Astrocyte (in vitro differentiated cells and primary cell): ENCODE results near the gene SBF2. TPM values are rescaled to one million over a fixed set of nuclear protein-coding genes. Genes with fewer than 3 reads are reported as not detected.

ENCODE experiments used
- DNase-seq: peaks from one replicate; pipeline ENCODE4 v3.0.0-alpha.2; 2010; ENCODE audit warnings: low read depth
- FAIRE-seq: peaks from 2 replicates; lab custom pipeline; 2011; peaks lifted over from hg19 to GRCh38; lab: Jason Lieb, UNC
- H2AFZ ChIP-seq: 2 replicates; pipeline ENCODE4 v1.6.0; 2012; ENCODE audit warnings: low read depth, low read length, inconsistent platforms
- H3K27ac ChIP-seq: 2 replicates; pipeline ENCODE4 v1.5.1; 2011; ENCODE audit warnings: low read depth, low read length, inconsistent platforms
- H3K27me3 ChIP-seq: 2 replicates; pipeline ENCODE4 v1.6.0; 2011; ENCODE audit warnings: low read length, inconsistent platforms; ENCODE audit not compliant: insufficient read depth
- H3K36me3 ChIP-seq: 2 replicates; pipeline ENCODE4 v1.5.1; 2011; ENCODE audit warnings: low read length, inconsistent platforms; ENCODE audit not compliant: insufficient read depth
- H3K4me1 ChIP-seq: 2 replicates; pipeline ENCODE4 v1.5.1; 2011; ENCODE audit warnings: low read length, inconsistent platforms; ENCODE audit not compliant: insufficient read depth
- H3K4me2 ChIP-seq: 2 replicates; pipeline ENCODE4 v1.6.0; 2012; ENCODE audit warnings: low read length, inconsistent platforms
- H3K4me3 ChIP-seq: 2 replicates; pipeline ENCODE4 v1.5.1; 2011; ENCODE audit warnings: low read depth, mild to moderate bottlenecking, low read length, inconsistent platforms; ENCODE audit not compliant: insufficient read depth
- H3K79me2 ChIP-seq: 2 replicates; pipeline ENCODE4 v1.6.0; 2012; ENCODE audit warnings: mild to moderate bottlenecking, low read length, inconsistent platforms; ENCODE audit not compliant: insufficient read depth
- H3K9ac ChIP-seq: 2 replicates; pipeline ENCODE4 v1.6.0; 2012; ENCODE audit warnings: mild to moderate bottlenecking, low read length, inconsistent platforms
- H3K9me3 ChIP-seq: 2 replicates; pipeline ENCODE4 v1.5.1; 2012; ENCODE audit warnings: low read depth, mild to moderate bottlenecking, low read length, inconsistent platforms; ENCODE audit not compliant: insufficient read depth
- H4K20me1 ChIP-seq: 2 replicates; pipeline ENCODE4 v1.6.0; 2012; ENCODE audit warnings: low read length, inconsistent platforms; ENCODE audit not compliant: insufficient read depth
- H3K27ac Mint-ChIP-seq: one replicate; pipeline ENCODE4 v1.8.0; 2021; ENCODE audit warnings: mild to moderate bottlenecking, mixed read lengths; ENCODE audit not compliant: unreplicated experiment
- H3K27me3 Mint-ChIP-seq: one replicate; pipeline ENCODE4 v1.8.0; 2021; ENCODE audit warnings: low read depth, mixed read lengths; ENCODE audit not compliant: unreplicated experiment
- H3K36me3 Mint-ChIP-seq: one replicate; pipeline ENCODE4 v1.8.0; 2021; ENCODE audit warnings: low read depth, mixed read lengths; ENCODE audit not compliant: unreplicated experiment
- H3K4me1 Mint-ChIP-seq: one replicate; pipeline ENCODE4 v1.8.0; 2021; ENCODE audit warnings: low read depth, mixed read lengths; ENCODE audit not compliant: unreplicated experiment
- H3K4me3 Mint-ChIP-seq: one replicate; pipeline ENCODE4 v1.8.0; 2021; ENCODE audit warnings: mild to moderate bottlenecking, moderate library complexity, mixed read lengths; ENCODE audit not compliant: unreplicated experiment
- H3K9me3 Mint-ChIP-seq: one replicate; pipeline ENCODE4 v1.8.0; 2021; ENCODE audit warnings: mild to moderate bottlenecking, mixed read lengths; ENCODE audit not compliant: unreplicated experiment
- EZH2 ChIP-seq: IDR thresholded peaks from 2 replicates; pipeline ENCODE4 v1.6.1; 2012; ENCODE audit warnings: mild to moderate bottlenecking, low read length, inconsistent platforms; ENCODE audit not compliant: insufficient read depth
- total RNA-seq: library from RNA; stranded (reverse); gene quantifications from 2 replicates; pipeline ENCODE4 v1.2.1, GENCODE V29; 2021
- TF ChIP-seq, protein P1 (sequence below): IDR thresholded peaks from 2 replicates; pipeline ENCODE4 v1.5.1; 2011; ENCODE audit warnings: low read depth, mild to moderate bottlenecking, inconsistent platforms, low read length, moderate library complexity; ENCODE audit not compliant: insufficient read depth

SBF2 gene
- total RNA-seq, 1 donor from 2014 or later = 50.0 TPM

- TF ChIP-seq, protein P1, sequence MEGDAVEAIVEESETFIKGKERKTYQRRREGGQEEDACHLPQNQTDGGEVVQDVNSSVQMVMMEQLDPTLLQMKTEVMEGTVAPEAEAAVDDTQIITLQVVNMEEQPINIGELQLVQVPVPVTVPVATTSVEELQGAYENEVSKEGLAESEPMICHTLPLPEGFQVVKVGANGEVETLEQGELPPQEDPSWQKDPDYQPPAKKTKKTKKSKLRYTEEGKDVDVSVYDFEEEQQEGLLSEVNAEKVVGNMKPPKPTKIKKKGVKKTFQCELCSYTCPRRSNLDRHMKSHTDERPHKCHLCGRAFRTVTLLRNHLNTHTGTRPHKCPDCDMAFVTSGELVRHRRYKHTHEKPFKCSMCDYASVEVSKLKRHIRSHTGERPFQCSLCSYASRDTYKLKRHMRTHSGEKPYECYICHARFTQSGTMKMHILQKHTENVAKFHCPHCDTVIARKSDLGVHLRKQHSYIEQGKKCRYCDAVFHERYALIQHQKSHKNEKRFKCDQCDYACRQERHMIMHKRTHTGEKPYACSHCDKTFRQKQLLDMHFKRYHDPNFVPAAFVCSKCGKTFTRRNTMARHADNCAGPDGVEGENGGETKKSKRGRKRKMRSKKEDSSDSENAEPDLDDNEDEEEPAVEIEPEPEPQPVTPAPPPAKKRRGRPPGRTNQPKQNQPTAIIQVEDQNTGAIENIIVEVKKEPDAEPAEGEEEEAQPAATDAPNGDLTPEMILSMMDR = no peak
- no peak for TF ChIP-seq EZH2
- peaks cover 12% of the 10 kb centered on the region for H3K9me3 Mint-ChIP-seq
- no peak overlapping the region for H3K4me3 Mint-ChIP-seq
- Histone ChIP-seq H3K9me3 (no peaks in the 10 kb centered on the region), H3K4me3 (no peak overlapping the region), H3K4me2 (no peak overlapping the region), H2AFZ (no peak overlapping the region), H4K20me1 (no peaks in the 10 kb centered on the region), H3K36me3 (no peaks in the 10 kb centered on the region), H3K4me1 (no peaks in the 10 kb centered on the region), H3K27me3 (no peaks in the 10 kb centered on the region), H3K79me2 (peaks cover 5% of the 10 kb centered on the region), H3K27ac (no peak overlapping the region), H3K9ac (no peak overlapping the region)
- H3K27ac Mint-ChIP-seq = peak overlapping the region; percentile 47
- H3K36me3 Mint-ChIP-seq = peaks cover 16% of the 10 kb centered on the region
- FAIRE-seq (no peak), DNase-seq (no peak)
- H3K4me1 Mint-ChIP-seq = no peaks in the 10 kb centered on the region
- no peaks in the 10 kb centered on the region for H3K27me3 Mint-ChIP-seq
These were observed 196.4 kb downstream of the SBF2 start for GRCh38 chr11:10097615-10098014.

- DNase-seq = no peak
These were observed 197.0 kb downstream of the SBF2 start for GRCh38 chr11:10096987-10097386.

More at GRCh38 chr11:10096987-10097386, 197.0 kb downstream of the SBF2 start:
- Mint-ChIP-seq H3K4me3 (no peak overlapping the region), H3K9me3 (peaks cover 12% of the 10 kb centered on the region), H3K27me3 (no peaks in the 10 kb centered on the region), H3K27ac (no peak overlapping the region), H3K4me1 (no peaks in the 10 kb centered on the region), H3K36me3 (peaks cover 16% of the 10 kb centered on the region)
- Histone ChIP-seq H3K4me3 (no peak overlapping the region), H4K20me1 (no peaks in the 10 kb centered on the region), H3K36me3 (no peaks in the 10 kb centered on the region), H3K4me2 (no peak overlapping the region), H3K9ac (no peak overlapping the region), H2AFZ (no peak overlapping the region), H3K4me1 (no peaks in the 10 kb centered on the region), H3K9me3 (no peaks in the 10 kb centered on the region), H3K27me3 (no peaks in the 10 kb centered on the region), H3K27ac (no peak overlapping the region), H3K79me2 (peaks cover 5% of the 10 kb centered on the region)
- no peak for TF ChIP-seq EZH2
- TF ChIP-seq, protein P1 = no peak
- FAIRE-seq = no peak
